PC-9 (cell line): ENCODE data around the gene FOXN1. TPM values are rescaled to one million over a fixed set of nuclear protein-coding genes. Genes with fewer than 3 reads are reported as not detected.

Source experiments
- BruUV-seq: library from RNA; stranded (reverse); fragments of 400-500 nt; replicated peaks from 2 replicates; lab custom pipeline; 2021; lab: Mats Ljungman, UMichigan
- CTCF ChIA-PET: fragments of 300-600 bp; sonication (Branson Sonifier 250); formaldehyde crosslinking; loops from one replicate; lab custom pipeline; 2022; ENCODE audit warnings: antibody characterized with exemption; lab: Charles Lee
- POLR2A ChIA-PET: fragments of 300-600 bp; sonication (Branson Sonifier 250); formaldehyde crosslinking; loops from one replicate; lab custom pipeline; 2022; ENCODE audit warnings: antibody characterized with exemption; ENCODE audit not compliant: unreplicated experiment; lab: Charles Lee
- DNase-seq, 2 experiments: peaks; one replicate each; pipeline versions ENCODE4 v3.0.0 to v3.0.0-alpha.2; 2015 to 2022; ENCODE audit warnings: mixed read lengths in 1 of 2
- H2AFZ ChIP-seq: fragments of 200-600 bp; sonication (generic); 2 replicates; pipeline ENCODE4 v1.8.1; 2017; ENCODE audit warnings: antibody characterized with exemption
- H3F3A ChIP-seq: fragments of 200-600 bp; sonication (generic); 2 replicates; pipeline ENCODE4 v1.8.1; 2017; ENCODE audit warnings: antibody characterized with exemption, mild to moderate bottlenecking, low read depth; ENCODE audit not compliant: insufficient read depth
- H3K27ac ChIP-seq: fragments of 200-600 bp; sonication (generic); 2 replicates; pipeline ENCODE4 v1.6.1; 2016; ENCODE audit warnings: mixed run types
- H3K27me3 ChIP-seq: fragments of 200-600 bp; sonication (generic); 2 replicates; pipeline ENCODE4 v1.6.1; 2016; ENCODE audit warnings: low read depth, mixed run types; ENCODE audit not compliant: insufficient read depth
- H3K36me3 ChIP-seq: fragments of 200-600 bp; sonication (generic); 2 replicates; pipeline ENCODE4 v1.6.1; 2016; ENCODE audit warnings: low read depth, mixed run types
- H3K4me1 ChIP-seq: fragments of 200-600 bp; sonication (generic); replicated peaks from 2 replicates; pipeline ENCODE4 v1.6.1; 2016; ENCODE audit warnings: mixed run types; ENCODE audit not compliant: insufficient read depth
- H3K4me2 ChIP-seq: fragments of 200-600 bp; sonication (generic); 2 replicates; pipeline ENCODE4 v1.6.1; 2017; ENCODE audit warnings: mixed run types
- H3K4me3 ChIP-seq: fragments of 200-600 bp; sonication (generic); 2 replicates; pipeline ENCODE4 v1.6.1; 2016; ENCODE audit warnings: mixed run types
- H3K79me2 ChIP-seq: fragments of 200-600 bp; sonication (generic); 2 replicates; pipeline ENCODE4 v1.6.1; 2017; ENCODE audit warnings: low read depth, mixed run types
- H3K9me2 ChIP-seq: fragments of 200-600 bp; sonication (generic); 2 replicates; pipeline ENCODE4 v1.8.1; 2017; ENCODE audit warnings: mild to moderate bottlenecking; ENCODE audit not compliant: insufficient read depth
- H3K9me3 ChIP-seq: fragments of 200-600 bp; sonication (generic); 2 replicates; pipeline ENCODE4 v1.8.1; 2016; ENCODE audit warnings: low read depth; ENCODE audit not compliant: insufficient read depth
- H4K20me1 ChIP-seq: fragments of 200-600 bp; sonication (generic); 2 replicates; pipeline ENCODE4 v1.8.1; 2017; ENCODE audit not compliant: insufficient read depth
- CTCF ChIP-seq: fragments of 200-600 bp; sonication (generic); conservative IDR thresholded peaks from 2 replicates; pipeline ENCODE4 v1.6.1; 2017; ENCODE audit warnings: mixed run types, antibody characterized with exemption, mild to moderate bottlenecking, moderate library complexity
- EZH2 ChIP-seq: fragments of 200-600 bp; sonication (generic); IDR thresholded peaks from 2 replicates; pipeline ENCODE4 v1.8.0; 2017; ENCODE audit warnings: antibody characterized with exemption, low read depth
- intact Hi-C: fragments of 100-400 bp; cut with micrococcal nuclease; formaldehyde crosslinking; loops from one replicate; pipeline ENCODE4 v1.10.0; 2022; ENCODE audit not compliant: unreplicated experiment
- total RNA-seq: library from RNA; stranded (reverse); gene quantifications from 2 replicates; pipeline ENCODE4 v1.2.3, GENCODE V29; 2021

Gene FOXN1
- total RNA-seq, 1 experiment from 2014 or later: not detected

DNA sequence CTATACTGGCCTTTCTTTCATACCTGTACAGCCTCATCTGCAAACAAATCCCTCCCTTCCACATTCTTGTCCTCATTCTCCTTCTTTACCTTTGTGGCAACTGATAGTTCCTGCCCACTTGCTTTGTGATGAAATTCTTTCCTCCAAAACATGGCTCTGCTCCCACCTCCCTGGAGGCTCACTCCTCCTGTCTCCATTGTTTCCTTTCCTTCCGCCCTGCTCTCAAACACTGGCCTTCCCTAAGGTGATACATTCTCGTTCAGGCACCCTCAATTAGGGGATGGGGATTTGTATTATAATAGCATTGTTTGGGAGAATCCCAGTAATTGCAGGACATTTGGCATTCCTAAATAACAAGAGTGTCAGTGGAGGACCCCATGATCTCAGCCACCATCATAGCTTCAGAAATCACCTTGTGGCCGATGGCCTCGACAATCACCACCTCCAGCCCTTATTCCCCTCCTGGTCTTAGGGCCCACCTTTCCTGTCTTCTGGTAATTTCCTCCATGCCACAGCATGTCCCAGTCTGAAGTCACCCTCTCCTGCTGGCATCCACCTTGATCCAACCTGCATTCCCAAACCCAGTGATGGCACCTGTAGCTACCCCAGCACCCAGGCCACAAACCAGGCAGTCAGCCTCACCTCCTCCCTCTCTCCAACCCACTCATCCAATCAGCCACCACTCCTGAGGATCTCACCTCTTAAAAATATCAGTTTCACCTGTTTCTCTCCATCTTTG lies 38.4 kb downstream of the FOXN1 start:
- Histone ChIP-seq H3K4me1 (no peaks in the 10 kb centered on the region), H3K4me3 (no peak overlapping the region), H3K9me2 (no peaks in the 10 kb centered on the region), H3K9me3 (no peaks in the 10 kb centered on the region), H3K4me2 (no peak overlapping the region), H4K20me1 (no peaks in the 10 kb centered on the region; the same call in 1 of the 2 replicates), H3K79me2 (no peaks in the 10 kb centered on the region), H2AFZ (no peak overlapping the region), H3K36me3 (no peaks in the 10 kb centered on the region), H3K27ac (no peak overlapping the region), H3K27me3 (no peaks in the 10 kb centered on the region), H3F3A (peaks cover 5% of the 10 kb centered on the region; the same call in 1 of the 2 replicates)
- intact Hi-C loops: loop anchor here (1.0 kb wide), 1 partner anchor 50 kb away; no protein-coding TSS in a partner anchor
- no TSS peak for BruUV-seq
- ChIA-PET CTCF (no interaction called here), POLR2A (no interaction called here)
- DNase-seq: no peak
- TF ChIP-seq CTCF (no peak), EZH2 (no peak)

- H3K9me3 ChIP-seq: no peaks in the 10 kb centered on the region
- POLR2A ChIA-PET: no interaction called here
- intact Hi-C loops: no loop called here
Measured at GRCh38 chr17:28545141-28545503, 39.0 kb downstream of the FOXN1 start.

DNA sequence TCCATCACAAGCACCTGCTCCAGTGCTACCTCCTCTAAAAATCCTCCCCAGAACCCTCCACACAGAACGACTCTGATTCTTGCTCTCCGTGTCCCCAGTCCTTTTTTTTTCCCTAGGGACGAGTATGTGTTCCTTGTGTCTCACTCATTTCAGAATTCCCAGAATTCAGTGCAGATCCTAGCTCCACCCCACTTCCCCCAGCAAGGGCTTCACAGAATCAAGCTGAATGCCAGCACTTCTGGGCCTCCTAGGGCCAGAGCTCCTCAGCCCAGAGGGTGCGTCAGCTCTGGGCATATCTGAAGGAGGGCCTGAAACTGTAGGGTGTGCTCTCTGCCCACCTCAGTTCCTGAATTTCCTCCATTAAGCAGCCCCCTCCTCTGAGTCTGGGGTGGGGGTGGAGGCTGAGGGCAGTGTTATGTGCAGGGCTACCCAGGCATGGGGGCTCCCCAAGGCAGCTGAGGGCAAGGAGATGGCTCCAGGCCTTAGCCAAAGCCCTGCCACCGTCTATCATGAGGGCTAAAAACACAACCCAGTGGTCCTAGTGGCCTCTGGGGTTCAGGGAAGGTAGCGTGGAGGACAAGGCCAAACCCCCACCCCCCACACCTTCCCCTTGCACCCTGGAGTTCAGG lies 39.8 kb downstream of the FOXN1 start:
- Histone ChIP-seq H4K20me1 (no peaks in the 10 kb centered on the region; the same call in 1 of the 2 replicates), H3K9me2 (no peaks in the 10 kb centered on the region), H3K4me2 (no peak overlapping the region), H3K9me3 (no peaks in the 10 kb centered on the region), H3K27ac (no peak overlapping the region), H3K27me3 (no peaks in the 10 kb centered on the region), H3F3A (peaks cover 5% of the 10 kb centered on the region; the same call in 1 of the 2 replicates), H3K36me3 (no peaks in the 10 kb centered on the region), H3K79me2 (no peaks in the 10 kb centered on the region), H3K4me1 (no peaks in the 10 kb centered on the region), H3K4me3 (no peak overlapping the region), H2AFZ (no peak overlapping the region)
- ChIA-PET CTCF (no interaction called here), POLR2A (interaction anchor here (0.7 kb wide), 1 partner anchor 26 kb away, joined by 6 read pairs; no protein-coding TSS in a partner anchor)
- TF ChIP-seq CTCF (no peak), EZH2 (no peak)
- intact Hi-C loops: no loop called here
- BruUV-seq: no TSS peak
- no peak for DNase-seq

More at GRCh38 chr17:28545141-28545503, 39.0 kb downstream of the FOXN1 start:
- Histone ChIP-seq H2AFZ (no peak overlapping the region), H3K4me1 (no peaks in the 10 kb centered on the region), H3K36me3 (no peaks in the 10 kb centered on the region), H3K79me2 (no peaks in the 10 kb centered on the region), H3F3A (peaks cover 5% of the 10 kb centered on the region; the same call in 1 of the 2 replicates), H4K20me1 (no peaks in the 10 kb centered on the region; the same call in 1 of the 2 replicates), H3K4me2 (no peak overlapping the region), H3K27ac (no peak overlapping the region), H3K4me3 (no peak overlapping the region), H3K9me2 (no peaks in the 10 kb centered on the region), H3K27me3 (no peaks in the 10 kb centered on the region)
- CTCF ChIA-PET: no interaction called here
- no peak for DNase-seq
- no peak for TF ChIP-seq EZH2
- no peak for TF ChIP-seq CTCF
- no TSS peak for BruUV-seq
